CD4-positive, alpha-beta T cell (primary cell): Measurements from ENCODE around the gene ZNF655. TPM values are rescaled to one million over a fixed set of nuclear protein-coding genes. Genes with fewer than 3 reads are reported as not detected.
A peak's percentile ranks its signal among the peaks of the same experiment; 100 is the strongest.

Experiments used
- ATAC-seq: fragments of 200-7000 bp; cut with Tn5 transposase; one replicate; pipeline ENCODE4 v1.10.0; 2022; ENCODE audit warnings: mild to moderate bottlenecking; ENCODE audit not compliant: poor library complexity
- CTCF ChIA-PET: fragments of 350-600 bp; sonication (Branson Sonifier 250); formaldehyde crosslinking; loops from one replicate; lab custom pipeline; 2021; ENCODE audit warnings: antibody characterized with exemption, inconsistent platforms; lab: Charles Lee
- POLR2A ChIA-PET: fragments of 350-600 bp; sonication (Branson Sonifier 250); formaldehyde crosslinking; loops from one replicate; lab custom pipeline; 2021; ENCODE audit warnings: antibody characterized with exemption, inconsistent platforms; lab: Charles Lee
- DNase-seq, 14 experiments: peaks; one replicate each; pipeline ENCODE4 v3.0.0-alpha.2; 2013 to 2020; ENCODE audit warnings: mixed read lengths in 2 of 14
- H3K27ac ChIP-seq, 2 donors: one replicate each; pipeline versions ENCODE4 v1.5.1 to v1.7.0; 2013; ENCODE audit warnings: low read length in 2 of 2, low read depth in 1 of 2, mild to moderate bottlenecking in 1 of 2
- H3K27me3 ChIP-seq, 2 experiments: 1 replicate in 1 of 2; 2 replicates in 1 of 2; pipeline versions ENCODE4 v1.6.1 to v1.7.0; 2013; ENCODE audit warnings: low read length in 2 of 2, control low read depth in 1 of 2, mild to moderate bottlenecking in 1 of 2, moderate library complexity in 1 of 2; ENCODE audit not compliant: insufficient read depth in 2 of 2, control insufficient read depth in 1 of 2
- H3K36me3 ChIP-seq: one replicate; pipeline ENCODE4 v1.6.1; 2013; ENCODE audit warnings: low read length, control low read depth; ENCODE audit not compliant: insufficient read depth
- H3K4me1 ChIP-seq: one replicate; pipeline ENCODE4 v1.6.1; 2013; ENCODE audit warnings: low read length, control low read depth; ENCODE audit not compliant: insufficient read depth
- H3K4me3 ChIP-seq: one replicate; pipeline ENCODE4 v1.5.1; 2013; ENCODE audit warnings: mild to moderate bottlenecking, low read length, moderate library complexity
- H3K9me3 ChIP-seq, 2 experiments: 1 replicate in 1 of 2; 2 replicates in 1 of 2; pipeline versions ENCODE4 v1.6.1 to v1.7.0; 2013; ENCODE audit warnings: low read length in 2 of 2, mild to moderate bottlenecking in 2 of 2, control low read depth in 1 of 2, moderate library complexity in 1 of 2; ENCODE audit not compliant: control insufficient read depth in 1 of 2, insufficient read depth in 1 of 2
- H3K27ac Mint-ChIP-seq: one replicate; pipeline ENCODE4 v1.8.0; 2020; ENCODE audit warnings: mixed read lengths
- H3K27me3 Mint-ChIP-seq: one replicate; pipeline ENCODE4 v1.8.0; 2021; ENCODE audit warnings: mixed read lengths
- H3K36me3 Mint-ChIP-seq: one replicate; pipeline ENCODE4 v1.8.0; 2021; ENCODE audit warnings: low read depth, mixed read lengths
- H3K4me1 Mint-ChIP-seq: one replicate; pipeline ENCODE4 v1.8.0; 2021; ENCODE audit warnings: low read depth, mixed read lengths
- H3K4me3 Mint-ChIP-seq: one replicate; pipeline ENCODE4 v1.8.0; 2020; ENCODE audit warnings: mild to moderate bottlenecking, mixed read lengths
- H3K9me3 Mint-ChIP-seq: one replicate; pipeline ENCODE4 v1.8.0; 2020; ENCODE audit warnings: mixed read lengths
- CTCF ChIP-seq: fragments of 200-600 bp; IDR thresholded peaks from one replicate; pipeline ENCODE4 v1.8.0; 2022; ENCODE audit warnings: antibody characterized with exemption, mild to moderate bottlenecking
- intact Hi-C, 2 experiments: fragments of 100-400 bp; cut with DNase I in 1 of 2; cut with micrococcal nuclease in 1 of 2; formaldehyde crosslinking; loops; one replicate each; pipeline versions ENCODE4 v1.15.1 to v1.9.0; 2023 to 2025; cut with DNase I, micrococcal nuclease
- total RNA-seq, 174 experiments: library from RNA in 2 of 174; stranded (reverse) in 2 of 174; gene quantifications; one replicate each; pipeline ENCODE4 v1.2.3 and lab custom pipeline; 2021 to 2026

The ZNF655 gene
- total RNA-seq, 2 experiments from 2014 or later, result 145 to 146 TPM

GRCh38 chr7:99551334-99551733 is 7.1 kb upstream of the ZNF655 start:
- Histone ChIP-seq H3K4me1 (peaks cover 28% of the 10 kb centered on the region), H3K27ac (peak overlapping the region; percentile 86 to 92), H3K36me3 (peaks cover 40% of the 10 kb centered on the region), H3K4me3 (peak overlapping the region; percentile 97), H3K27me3 (no peaks in the 10 kb centered on the region), H3K9me3 (no peaks in the 10 kb centered on the region)
- ATAC-seq (no peak), DNase-seq (no peak)
- no peak for TF ChIP-seq CTCF
- peaks cover 56% of the 10 kb centered on the region for H3K4me1 Mint-ChIP-seq
- peaks cover 4% of the 10 kb centered on the region for H3K9me3 Mint-ChIP-seq
- H3K4me3 Mint-ChIP-seq, result peak overlapping the region; percentile 92
- CTCF ChIA-PET, result no interaction called here
- H3K27ac Mint-ChIP-seq, result peak overlapping the region; percentile 80
- intact Hi-C loops, result loop anchor here in 1 of 2 experiments (10.0 kb wide), 1 partner anchor 227 kb away; the partner anchor contains the start of gene ARPC1A
- no peaks in the 10 kb centered on the region for H3K27me3 Mint-ChIP-seq
- POLR2A ChIA-PET, result interaction anchor here (0.6 to 1.3 kb wide), 7 partner anchors 28 to 176 kb away, joined by 3 to 24 read pairs (median 5); partner anchors contain the start of genes ZKSCAN5, ZNF394 and ZSCAN25
- peaks cover 64% of the 10 kb centered on the region for H3K36me3 Mint-ChIP-seq

GRCh38 chr7:99551767-99552463 is 6.5 kb upstream of the ZNF655 start, which contains the start of gene FAM200A:
Gene FAM200A, minus strand, starts transcription at chr7:99552114. Its CDS starts 3,707 bp downstream, at chr7:99548407.
- Mint-ChIP-seq H3K4me1 (peaks cover 56% of the 10 kb centered on the region), H3K36me3 (peaks cover 60% of the 10 kb centered on the region), H3K9me3 (peaks cover 2% of the 10 kb centered on the region), H3K27ac (peak within 1 kb of the TSS; percentile 80), H3K4me3 (peak within 1 kb of the TSS; percentile 92), H3K27me3 (no peaks in the 10 kb centered on the region)
- H3K9me3 ChIP-seq, result no peaks in the 10 kb centered on the region
- no peaks in the 10 kb centered on the region for H3K27me3 ChIP-seq
- intact Hi-C loops, result loop anchor here (1.0 to 10.0 kb wide), 3 partner anchors 51 to 227 kb away; partner anchors contain the start of genes ARPC1A (in 1 of the 2), ZNF394 (in 1 of the 2) and ZSCAN25 (in 1 of the 2)
- no peak for TF ChIP-seq CTCF
- DNase-seq, result peak; percentile 70 to 95 (median 80)
- H3K4me3 ChIP-seq, result peak within 1 kb of the TSS; percentile 97
- peak within 1 kb of the TSS; percentile 86 to 92 for H3K27ac ChIP-seq
- H3K36me3 ChIP-seq, result peaks cover 42% of the 10 kb centered on the region
- ChIA-PET POLR2A (interaction anchor here (0.7 to 1.3 kb wide), 9 partner anchors 47 to 215 kb away, joined by 3 to 24 read pairs (median 5); partner anchors contain the start of genes BUD31, PDAP1, ZKSCAN5 and ZNF394), CTCF (interaction anchor here (1.2 kb wide), 1 partner anchor 14 kb away, joined by 3 read pairs; no protein-coding TSS in a partner anchor)
- peaks cover 33% of the 10 kb centered on the region for H3K4me1 ChIP-seq
- peak; percentile 98 for ATAC-seq

- no peak for DNase-seq
- Histone ChIP-seq H3K9me3 (no peaks in the 10 kb centered on the region), H3K27me3 (no peaks in the 10 kb centered on the region), H3K4me3 (no peak overlapping the region), H3K27ac (no peak overlapping the region), H3K36me3 (peaks cover 37% of the 10 kb centered on the region), H3K4me1 (peaks cover 39% of the 10 kb centered on the region)
- no peak for TF ChIP-seq CTCF
- Mint-ChIP-seq H3K4me1 (peaks cover 68% of the 10 kb centered on the region), H3K27ac (peak overlapping the region; percentile 80), H3K4me3 (peak overlapping the region; percentile 79), H3K9me3 (peaks cover 2% of the 10 kb centered on the region), H3K36me3 (peaks cover 59% of the 10 kb centered on the region), H3K27me3 (no peaks in the 10 kb centered on the region)
- ChIA-PET POLR2A (no interaction called here), CTCF (no interaction called here)
- no peak for ATAC-seq
- intact Hi-C loops, result loop anchor here (2.0 to 10.0 kb wide), 2 partner anchors 52 to 228 kb away; partner anchors contain the start of genes ARPC1A (in 1 of the 2) and ZNF394 (in 1 of the 2)
Observed at GRCh38 chr7:99553039-99553438, 5.4 kb upstream of the ZNF655 start.
